HG03060 (cell line): ENCODE results near the gene CDK15.

ENCODE experiments used
- ATAC-seq: cut with Tn5 transposase; IDR thresholded peaks from one replicate; pipeline ENCODE4 v1.9.1; 2021; ENCODE audit warnings: low read depth, moderate number of reproducible peaks; ENCODE audit not compliant: unreplicated experiment

CDK15 gene

DNA sequence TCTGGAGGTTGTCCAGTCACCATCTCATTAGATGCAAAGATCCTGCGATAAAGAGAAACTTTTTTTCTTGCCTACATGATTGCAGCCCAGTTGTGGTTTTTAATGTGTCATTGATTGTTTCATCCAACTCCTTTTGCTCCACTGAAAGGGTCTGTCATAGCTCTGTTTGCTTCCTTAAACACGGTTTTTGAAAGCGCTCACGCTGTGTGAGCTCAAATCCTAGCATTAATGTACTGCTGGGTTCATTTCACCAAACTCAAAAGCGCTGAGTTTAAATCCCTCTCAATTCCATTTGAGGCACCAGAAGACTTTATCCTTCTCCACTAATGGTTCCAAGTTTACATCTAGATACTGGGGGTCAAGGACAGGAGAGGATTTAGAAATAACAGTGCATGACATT is 53.6 kb downstream of the CDK15 start:
- ATAC-seq: no peak

- ATAC-seq: no peak
Observed at GRCh38 chr2:201860636-201861066, 54.3 kb downstream of the CDK15 start.

GRCh38 chr2:201862843-201863242 is 56.5 kb downstream of the CDK15 start:
- no peak for ATAC-seq

DNA sequence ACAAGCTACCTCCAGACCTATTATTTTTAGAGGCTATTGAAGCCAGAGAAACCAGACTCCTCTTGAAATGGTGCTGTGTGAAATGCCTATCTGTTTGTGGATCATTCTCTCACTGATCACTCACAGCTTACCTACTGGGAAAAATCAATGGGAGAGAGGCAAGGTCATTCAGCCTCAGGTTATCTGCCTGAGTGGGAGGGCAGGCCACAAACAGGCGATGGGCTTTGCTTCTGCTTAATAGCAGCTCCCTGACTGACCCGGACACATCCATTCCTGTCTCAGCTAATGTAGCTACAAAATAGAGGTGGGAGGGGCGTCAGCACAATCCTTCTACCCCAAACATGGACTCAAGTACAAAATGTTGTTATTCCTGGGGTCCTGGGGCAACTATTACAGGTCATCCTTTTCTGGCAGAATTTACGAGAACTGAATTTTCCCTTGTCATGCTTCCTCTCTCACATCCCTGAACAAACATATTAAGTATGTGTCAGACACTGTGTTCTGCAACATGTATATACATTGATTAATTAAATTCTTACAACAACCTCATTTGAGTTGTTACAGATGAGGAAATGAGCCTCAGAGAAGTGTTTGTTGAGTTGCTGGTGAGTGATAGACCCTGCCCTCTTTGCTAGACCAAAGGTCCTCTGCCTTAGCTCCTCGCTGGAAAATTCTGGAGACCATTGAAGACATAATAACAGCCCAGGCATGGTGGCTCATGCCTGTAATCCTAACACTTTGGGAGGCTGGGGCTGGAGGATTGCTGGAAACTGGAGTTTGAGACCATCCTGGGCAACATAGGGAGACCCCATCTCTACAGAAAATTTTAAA is 60.5 kb downstream of the CDK15 start:
- no peak for ATAC-seq

GRCh38 chr2:201871471-201871870 is 65.1 kb downstream of the CDK15 start:
- no peak for ATAC-seq

DNA sequence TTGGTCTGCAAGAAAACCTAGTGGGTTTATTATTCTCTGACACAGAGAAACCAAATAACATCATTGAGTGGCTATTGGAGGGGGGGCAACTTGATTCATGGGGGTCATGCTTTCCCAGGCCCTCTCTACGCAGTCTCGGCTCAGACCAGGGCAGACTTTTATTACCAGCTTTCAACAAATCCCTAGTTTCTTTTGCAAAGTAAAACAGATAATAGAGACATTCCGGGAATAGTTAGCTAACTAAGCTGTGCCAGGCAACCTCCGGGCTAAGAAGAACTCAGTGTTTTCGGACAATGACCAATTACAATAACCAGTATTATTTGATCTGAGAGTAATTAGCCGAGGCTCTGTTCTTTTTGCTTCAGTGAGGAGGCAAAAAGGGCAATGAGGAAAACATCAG is 66.3 kb downstream of the CDK15 start:
- no peak for ATAC-seq

- no peak for ATAC-seq
Observed at GRCh38 chr2:201879996-201880395, 73.7 kb downstream of the CDK15 start.

GRCh38 chr2:201880579-201880978 is 74.2 kb downstream of the CDK15 start:
- ATAC-seq: no peak

DNA sequence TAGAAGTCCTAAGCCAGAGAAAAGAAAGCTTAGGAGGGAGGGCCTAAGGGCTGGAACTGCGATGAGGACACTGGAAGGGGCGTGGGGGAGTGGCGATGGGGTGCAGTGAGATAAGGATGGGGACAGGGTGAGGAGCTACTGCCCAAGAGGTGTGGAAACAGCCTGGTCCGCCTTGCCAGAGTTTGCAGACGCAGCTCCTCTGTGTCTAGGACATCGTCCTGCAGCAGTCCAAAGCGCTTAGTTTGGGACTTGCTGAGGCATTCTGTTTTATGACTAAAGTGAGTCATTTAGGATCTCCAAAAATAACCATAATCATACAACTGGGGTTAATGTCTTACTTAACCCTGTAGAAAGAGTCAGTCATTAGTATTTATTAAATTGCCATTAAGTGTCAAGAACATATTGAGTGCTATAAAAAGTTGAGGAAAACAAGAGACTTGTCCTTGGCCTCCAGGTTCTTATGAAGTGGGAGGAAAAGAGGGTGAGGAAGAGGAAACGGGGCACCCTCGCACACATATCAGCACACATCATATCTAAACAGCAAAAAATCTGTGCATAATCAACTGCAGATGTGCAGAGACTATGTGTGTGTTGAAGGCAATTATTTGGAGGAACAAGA is 74.8 kb downstream of the CDK15 start:
- no peak for ATAC-seq

- ATAC-seq: no peak
Observed at GRCh38 chr2:201881741-201882140, 75.4 kb downstream of the CDK15 start.

- ATAC-seq: no peak
Observed at GRCh38 chr2:201882353-201883090, 76.2 kb downstream of the CDK15 start.

- ATAC-seq: no peak
Observed at GRCh38 chr2:201883606-201884369, 77.5 kb downstream of the CDK15 start.

- no peak for ATAC-seq
Observed at GRCh38 chr2:201886504-201886903, 80.2 kb downstream of the CDK15 start.

- ATAC-seq: no peak
Observed at GRCh38 chr2:201887773-201888425, 81.6 kb downstream of the CDK15 start.

DNA sequence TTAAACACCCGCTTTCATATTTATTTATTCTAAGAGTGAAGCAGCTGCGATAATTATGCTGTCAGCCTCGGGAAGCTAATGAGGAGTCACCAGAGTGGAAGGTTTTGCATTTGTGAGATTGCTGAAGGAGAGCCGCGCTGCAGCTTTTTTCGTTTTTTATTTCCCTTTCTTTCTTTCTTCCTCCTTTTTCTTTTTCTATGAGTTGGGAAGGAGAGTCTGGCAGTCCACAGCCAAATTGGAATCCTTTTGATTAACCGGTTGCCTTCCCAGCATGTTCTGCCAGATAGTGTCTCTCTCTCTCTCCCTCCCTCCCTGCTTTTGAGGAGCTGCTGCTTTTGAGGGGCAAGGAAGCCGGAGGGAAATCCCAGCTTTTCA is 82.1 kb downstream of the CDK15 start:
- ATAC-seq: no peak

- ATAC-seq: no peak
Observed at GRCh38 chr2:201890453-201890852, 84.1 kb downstream of the CDK15 start.

DNA sequence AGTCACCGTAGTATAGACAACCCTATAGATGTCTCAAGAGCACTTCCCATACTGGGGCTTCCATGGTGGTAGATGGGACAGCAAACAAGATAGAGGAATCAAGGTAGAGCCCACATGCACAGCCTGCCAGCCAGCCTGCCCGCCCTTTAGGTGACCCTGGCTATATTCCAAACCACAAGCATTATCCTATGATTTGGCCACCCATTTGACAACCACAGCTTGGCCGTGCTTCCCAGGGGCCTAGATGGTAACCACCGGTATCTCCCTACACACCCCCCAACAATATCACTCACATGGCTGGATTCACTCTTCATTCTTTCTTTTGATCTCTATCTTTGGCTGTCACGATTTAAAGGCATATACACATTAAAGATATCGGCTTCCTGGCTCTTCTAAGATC is 85.3 kb downstream of the CDK15 start:
- ATAC-seq: no peak

- ATAC-seq: no peak
Observed at GRCh38 chr2:201892516-201892915, 86.2 kb downstream of the CDK15 start.

GRCh38 chr2:201900362-201900761 is 94.0 kb downstream of the CDK15 start:
- ATAC-seq: peak; percentile 79

GRCh38 chr2:201901786-201902185 is 95.4 kb downstream of the CDK15 start:
- ATAC-seq: no peak
